Spleen (tissue), 11 donors: ENCODE measurements around the gene AKAP13. TPM values are rescaled to one million over a fixed set of nuclear protein-coding genes. Genes with fewer than 3 reads are reported as not detected.
"Not testable (repeated sequence)": the region's sequence is repeated elsewhere in the genome, so short reads cannot be mapped to it uniquely, and the experiment has no call there.

Experiments
- DNase-seq: peaks from one replicate; pipeline ENCODE4 v3.0.0-alpha.2; 2020
- H3K27ac ChIP-seq, 8 donors: fragments of 200-600 bp; sonication (generic) in 7 of 8; 1 replicate in 4 of 8; 2 replicates in 4 of 8; pipeline versions ENCODE4 v1.5.0 to v1.8.0; 2016 to 2021; ENCODE audit warnings: inconsistent platforms in 4 of 8, mild to moderate bottlenecking in 4 of 8, moderate library complexity in 1 of 8
- H3K27me3 ChIP-seq, 7 donors: fragments of 200-600 bp; sonication (generic) in 6 of 7; replicated peaks in 1 of 7; 1 replicate in 4 of 7; 2 replicates in 3 of 7; pipeline versions ENCODE4 v1.5.0 to v1.8.0; 2016 to 2021; ENCODE audit warnings: inconsistent platforms in 3 of 7, mild to moderate bottlenecking in 1 of 7
- H3K36me3 ChIP-seq, 6 donors: fragments of 200-600 bp; sonication (generic) in 5 of 6; 1 replicate in 4 of 6; 2 replicates in 2 of 6; pipeline versions ENCODE4 v1.5.0 to v1.8.0; 2016 to 2021; ENCODE audit warnings: inconsistent platforms in 2 of 6
- H3K4me1 ChIP-seq, 6 donors: fragments of 200-600 bp; sonication (generic) in 5 of 6; 1 replicate in 3 of 6; 2 replicates in 3 of 6; pipeline versions ENCODE4 v1.5.0 to v1.8.0; 2016 to 2021; ENCODE audit warnings: inconsistent platforms in 3 of 6
- H3K4me3 ChIP-seq, 8 donors: fragments of 200-600 bp; sonication (generic) in 7 of 8; 1 replicate in 4 of 8; 2 replicates in 4 of 8; pipeline versions ENCODE4 v1.5.0 to v1.8.0; 2016 to 2021; ENCODE audit warnings: inconsistent platforms in 4 of 8, mild to moderate bottlenecking in 4 of 8, moderate library complexity in 2 of 8
- H3K9me3 ChIP-seq, 8 donors: fragments of 200-600 bp; sonication (generic) in 7 of 8; 1 replicate in 4 of 8; 2 replicates in 4 of 8; pipeline versions ENCODE4 v1.5.0 to v1.8.0; 2016 to 2021; ENCODE audit warnings: inconsistent platforms in 4 of 8
- CTCF ChIP-seq, 11 experiments: fragments of 200-600 bp in 7 of 11; fragments of 450-650 bp in 4 of 11; sonication (generic) in 4 of 11; IDR thresholded peaks in 8 of 11; conservative IDR thresholded peaks in 3 of 11; 1 replicate in 7 of 11; 2 replicates in 4 of 11; pipeline versions ENCODE4 v1.4.0 to v1.8.0; 2016 to 2021; ENCODE audit warnings: antibody characterized with exemption in 11 of 11, inconsistent platforms in 4 of 11, mild to moderate bottlenecking in 1 of 11
- POLR2A ChIP-seq, 3 donors: fragments of 450-650 bp; IDR thresholded peaks; one replicate each; pipeline ENCODE4 v1.5.1; 2017; ENCODE audit warnings: antibody characterized with exemption in 3 of 3, mild to moderate bottlenecking in 1 of 3
- POLR2AphosphoS5 ChIP-seq, 3 donors: sonication (generic); formaldehyde crosslinking; IDR thresholded peaks; one replicate each; pipeline ENCODE4 v1.5.1; 2017; ENCODE audit warnings: antibody characterized with exemption in 3 of 3
- WGBS, 5 donors: extraction: QIAGEN DNeasy Blood & Tissue Kit in 3 of 5; methylation state at CpG; one replicate each; pipeline versions ENCODE4 v1.1.5 to v1.1.7; 2013 to 2018; 5-methylcytosine and 5-hydroxymethylcytosine counted together
- intact Hi-C: fragments of 100-400 bp; cut with DNase I; formaldehyde crosslinking; loops from one replicate; pipeline ENCODE4 v1.15.0; 2023; ENCODE audit warnings: low total_unique reads
- polyA plus RNA-seq, 3 donors: library from polyadenylated mRNA; stranded (reverse); fragments of 200-250 nt; gene quantifications; one replicate each; pipeline ENCODE4 v1.2.1, GENCODE V29; 2013
- total RNA-seq, 7 donors: library from RNA; depleted of rRNA in 3 of 7; stranded (reverse); fragments of >200 nt in 3 of 7; fragmentation: NEBNext Ultra II Directional in 4 of 7; extraction: Animal tissue kit (Norgen Biotek cat#: 25700) in 4 of 7; gene quantifications; one replicate each; pipeline versions ENCODE4 v1.1.0 to v1.2.1, GENCODE V29; 2016 to 2021
- donor health status: healthy with polysubstance abuse.
- donor health status: DM: no; HTN: no; CAD: no; lungs with moderate emphysema.
- donor health status: DM: no; HTN: no; CAD: no.
- donor health status: Bipolar disorder and iron deficiency.
- donor health status: healthy.
- donor health status: DM: no; HTN: no; CAD: no.
- donor health status: DM: yes; HTN: yes; CAD: no.

Gene AKAP13
- total and polyA plus RNA-seq, 10 donors: 35.4 to 413 (median 260) TPM

GRCh38 chr15:85337425-85338074 lies 42.9 kb upstream of the AKAP13 start:
- Histone ChIP-seq H3K4me3 (no peak overlapping the region), H3K9me3 (no peaks in the 10 kb centered on the region), H3K36me3 (no peaks in the 10 kb centered on the region), H3K4me1 (peaks cover 0 to 7% (median 0%) of the 10 kb centered on the region in 6 donors), H3K27ac (no peak overlapping the region), H3K27me3 (peaks cover 0 to 6% (median 0%) of the 10 kb centered on the region in 7 donors)
- intact Hi-C loops: no loop called here
- TF ChIP-seq CTCF (IDR thresholded peaks at IDR 0.05 in 8 of 11, conservative IDR thresholded peaks at IDR 0.05 in 3 of 11) (no peak), POLR2AphosphoS5 (IDR thresholded peaks at IDR 0.05) (no peak), POLR2A (IDR thresholded peaks at IDR 0.05) (no peak)
- DNase-seq: no peak
- 69 to 84% (median 77%) methylated on average over 9 of the region's 9 CpGs for WGBS, 5 donors

GRCh38 chr15:85340321-85340665 lies 40.1 kb upstream of the AKAP13 start:
- H3K4me1 ChIP-seq: peaks cover 0 to 7% (median 0%) of the 10 kb centered on the region in 6 donors
- no peak for DNase-seq
- no peaks in the 10 kb centered on the region for H3K9me3 ChIP-seq
- no peak overlapping the region for H3K27ac ChIP-seq
- WGBS, 5 donors: 58 to 79% (median 76%) methylated on average over 1 of the region's 1 CpG
- peaks cover 0 to 6% (median 0%) of the 10 kb centered on the region in 7 donors for H3K27me3 ChIP-seq
- TF ChIP-seq CTCF (IDR thresholded peaks at IDR 0.05 in 8 of 11, conservative IDR thresholded peaks at IDR 0.05 in 3 of 11) (no peak), POLR2A (IDR thresholded peaks at IDR 0.05) (no peak), POLR2AphosphoS5 (IDR thresholded peaks at IDR 0.05) (no peak)
- intact Hi-C loops: no loop called here
- no peaks in the 10 kb centered on the region for H3K36me3 ChIP-seq
- H3K4me3 ChIP-seq: no peak overlapping the region

GRCh38 chr15:85340852-85341251 lies 39.6 kb upstream of the AKAP13 start:
- Histone ChIP-seq H3K27ac (no peak overlapping the region), H3K9me3 (no peaks in the 10 kb centered on the region), H3K4me1 (peaks cover 0 to 7% (median 0%) of the 10 kb centered on the region in 6 donors), H3K36me3 (no peaks in the 10 kb centered on the region), H3K27me3 (peaks cover 0 to 6% (median 0%) of the 10 kb centered on the region in 7 donors), H3K4me3 (no peak overlapping the region)
- TF ChIP-seq CTCF (IDR thresholded peaks at IDR 0.05 in 8 of 11, conservative IDR thresholded peaks at IDR 0.05 in 3 of 11): no peak
- no peak for TF ChIP-seq POLR2AphosphoS5 (IDR thresholded peaks at IDR 0.05)
- TF ChIP-seq POLR2A (IDR thresholded peaks at IDR 0.05): no peak
- intact Hi-C loops: no loop called here
- no peak for DNase-seq

DNA sequence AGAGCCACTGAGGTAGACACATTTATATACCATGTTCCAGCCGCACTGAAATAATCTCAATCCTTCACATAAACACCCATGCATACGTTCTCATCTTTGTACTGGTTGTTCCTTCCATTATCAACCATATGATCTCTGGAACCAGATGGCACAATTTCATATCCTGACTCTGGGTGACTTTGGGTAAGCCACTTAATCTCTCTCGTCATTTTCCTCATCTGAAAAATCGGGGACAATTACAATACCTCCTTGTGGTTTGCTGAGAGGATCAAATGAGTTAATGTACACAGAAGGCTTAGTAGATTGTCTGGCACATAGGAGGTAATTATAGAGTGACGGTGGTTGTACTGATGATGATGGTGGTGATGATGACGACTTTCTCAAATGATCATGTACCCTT lies 38.2 kb upstream of the AKAP13 start:
- H3K4me1 ChIP-seq, H3K9me3 ChIP-seq, H3K4me3 ChIP-seq, DNase-seq, intact Hi-C loops, H3K27me3 ChIP-seq, H3K27ac ChIP-seq, H3K36me3 ChIP-seq: not testable (repeated sequence)
- 79 to 94% (median 82%) methylated on average over 6 of the region's 6 CpGs for WGBS, 5 donors

GRCh38 chr15:85343443-85343842 lies 37.0 kb upstream of the AKAP13 start:
- H3K9me3 ChIP-seq, DNase-seq, H3K4me1 ChIP-seq, H3K4me3 ChIP-seq, H3K27me3 ChIP-seq, intact Hi-C loops, H3K36me3 ChIP-seq: not testable (repeated sequence)
- 46 to 63% (median 61%) methylated on average over 5 of the region's 5 CpGs for WGBS, 5 donors
- H3K27ac ChIP-seq: peak overlapping the region in 1 of 8 donors; percentile 17

DNA sequence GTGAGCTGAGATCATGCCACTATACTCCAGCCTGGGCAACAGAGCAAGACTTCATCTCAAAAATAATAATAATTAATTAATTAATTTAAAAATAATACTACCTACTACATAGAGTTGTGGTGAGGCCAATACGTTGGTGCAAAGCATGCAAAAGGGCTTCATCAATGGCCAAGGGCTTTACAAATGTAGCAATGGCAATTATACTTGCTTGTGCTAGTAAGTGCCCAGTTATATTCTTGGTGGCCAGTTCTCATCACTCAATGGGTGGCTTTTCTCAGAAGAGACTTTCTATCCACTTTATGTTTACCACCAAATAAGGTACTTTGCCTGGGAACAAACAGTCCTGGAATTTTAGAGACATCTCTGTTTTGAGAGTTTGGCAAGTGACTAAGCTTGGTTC lies 36.2 kb upstream of the AKAP13 start:
- H3K36me3 ChIP-seq, H3K4me3 ChIP-seq, DNase-seq, intact Hi-C loops, H3K9me3 ChIP-seq, H3K27ac ChIP-seq, H3K4me1 ChIP-seq, H3K27me3 ChIP-seq: not testable (repeated sequence)
- WGBS, 5 donors: 81 to 96% (median 91%) methylated on average over 1 of the region's 1 CpG

- DNase-seq, H3K9me3 ChIP-seq, H3K4me1 ChIP-seq, H3K36me3 ChIP-seq, intact Hi-C loops, H3K4me3 ChIP-seq, H3K27me3 ChIP-seq, H3K27ac ChIP-seq: not testable (repeated sequence)
- 84 to 94% (median 91%) methylated on average over 6 of the region's 6 CpGs for WGBS, 5 donors
Measured at GRCh38 chr15:85344653-85345114, 35.7 kb upstream of the AKAP13 start.

DNA sequence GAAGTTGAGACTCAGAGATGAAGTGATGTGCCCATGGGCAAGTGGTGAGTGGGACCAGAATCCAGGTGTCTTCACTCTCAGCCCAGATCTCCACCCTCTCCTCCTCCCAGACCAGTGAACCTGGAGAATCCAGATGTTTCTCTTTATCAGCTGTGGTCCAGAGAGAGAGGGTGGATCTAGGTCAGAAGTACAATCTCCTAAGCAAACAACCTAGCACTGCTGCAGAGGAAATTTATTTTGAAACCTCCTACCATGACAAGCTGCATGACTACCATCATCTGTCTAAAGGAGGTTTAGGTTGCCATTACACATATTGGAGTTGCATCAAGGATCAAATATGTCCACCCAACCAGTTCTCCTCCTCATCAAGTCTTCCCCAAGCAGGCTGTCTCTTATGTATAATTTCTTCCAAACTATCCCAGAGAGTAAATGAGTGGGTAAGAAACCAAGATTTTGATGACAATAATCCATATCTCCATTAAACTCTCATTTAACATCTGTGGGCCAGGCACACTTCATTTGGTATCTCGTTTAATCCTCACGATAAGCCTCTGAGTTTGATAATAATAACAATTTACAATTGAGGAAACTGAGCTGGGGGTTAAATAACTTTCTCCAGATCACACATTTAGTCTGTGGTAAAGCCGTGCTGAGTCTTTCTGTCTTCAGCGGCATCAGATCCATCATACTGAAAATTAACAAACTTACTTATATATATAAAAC lies 35.0 kb upstream of the AKAP13 start:
- H3K9me3 ChIP-seq, H3K4me3 ChIP-seq, H3K4me1 ChIP-seq, DNase-seq, H3K27ac ChIP-seq, intact Hi-C loops, H3K27me3 ChIP-seq, H3K36me3 ChIP-seq: not testable (repeated sequence)
- WGBS, 5 donors: 90 to 96% (median 94%) methylated on average over 4 of the region's 4 CpGs
